ENCODE results near the gene FGFR3.

The FGFR3 gene

GRCh38 chr4:1784789-1785591, 8.1 kb upstream of the FGFR3 start:
- Histone ChIP-seq H3K36me3 (ENCODE audit: insufficient read depth, low read length) (no peaks in the 10 kb centered on the region), H3K4me1 (ENCODE audit: insufficient read depth, low read length, severe bottlenecking) (no peaks in the 10 kb centered on the region), H3K4me2 (ENCODE audit: low read length) (no peak overlapping the region), H3K27me3 (ENCODE audit: insufficient read depth, low read length) (no peaks in the 10 kb centered on the region), H4K20me1 (ENCODE audit: insufficient read depth, low read length) (no peaks in the 10 kb centered on the region), H3F3A (ENCODE audit: insufficient read depth, low read length) (no peaks in the 10 kb centered on the region), H3K4me3 (ENCODE audit: low read depth, low read length, poor library complexity, severe bottlenecking) (no peak overlapping the region), H3K27ac (ENCODE audit: low read depth, low read length, poor library complexity, severe bottlenecking) (no peak overlapping the region), H3K9me2 (ENCODE audit: low read depth, low read length) (no peaks in the 10 kb centered on the region), H3K9me3 (ENCODE audit: low read length) (no peaks in the 10 kb centered on the region), H3K9ac (ENCODE audit: low read length) (no peak overlapping the region), H3K79me2 (ENCODE audit: insufficient read depth, low read length) (no peaks in the 10 kb centered on the region), H2AFZ (ENCODE audit: low read length) (no peak overlapping the region)
- TF ChIP-seq, protein P1, sequence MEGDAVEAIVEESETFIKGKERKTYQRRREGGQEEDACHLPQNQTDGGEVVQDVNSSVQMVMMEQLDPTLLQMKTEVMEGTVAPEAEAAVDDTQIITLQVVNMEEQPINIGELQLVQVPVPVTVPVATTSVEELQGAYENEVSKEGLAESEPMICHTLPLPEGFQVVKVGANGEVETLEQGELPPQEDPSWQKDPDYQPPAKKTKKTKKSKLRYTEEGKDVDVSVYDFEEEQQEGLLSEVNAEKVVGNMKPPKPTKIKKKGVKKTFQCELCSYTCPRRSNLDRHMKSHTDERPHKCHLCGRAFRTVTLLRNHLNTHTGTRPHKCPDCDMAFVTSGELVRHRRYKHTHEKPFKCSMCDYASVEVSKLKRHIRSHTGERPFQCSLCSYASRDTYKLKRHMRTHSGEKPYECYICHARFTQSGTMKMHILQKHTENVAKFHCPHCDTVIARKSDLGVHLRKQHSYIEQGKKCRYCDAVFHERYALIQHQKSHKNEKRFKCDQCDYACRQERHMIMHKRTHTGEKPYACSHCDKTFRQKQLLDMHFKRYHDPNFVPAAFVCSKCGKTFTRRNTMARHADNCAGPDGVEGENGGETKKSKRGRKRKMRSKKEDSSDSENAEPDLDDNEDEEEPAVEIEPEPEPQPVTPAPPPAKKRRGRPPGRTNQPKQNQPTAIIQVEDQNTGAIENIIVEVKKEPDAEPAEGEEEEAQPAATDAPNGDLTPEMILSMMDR (IDR thresholded peaks at IDR 0.05; ENCODE audit: low read length) = no peak
- TF ChIP-seq EZH2 (IDR thresholded peaks at IDR 0.05; ENCODE audit: borderline replicate concordance, low read length) = no peak

GRCh38 chr4:1785592-1785991, 7.5 kb upstream of the FGFR3 start:
- no peaks in the 10 kb centered on the region for H3K36me3 ChIP-seq (ENCODE audit: insufficient read depth, low read length)

GRCh38 chr4:1786544-1787362, 6.3 kb upstream of the FGFR3 start:
- no peaks in the 10 kb centered on the region for H3K9me2 ChIP-seq (ENCODE audit: low read depth, low read length)
- no peak overlapping the region for H2AFZ ChIP-seq (ENCODE audit: low read length)
- H3K79me2 ChIP-seq (ENCODE audit: insufficient read depth, low read length) = no peaks in the 10 kb centered on the region
- no peaks in the 10 kb centered on the region for H3F3A ChIP-seq (ENCODE audit: insufficient read depth, low read length)
- H3K4me3 ChIP-seq (ENCODE audit: low read depth, low read length, poor library complexity, severe bottlenecking) = no peak overlapping the region
- H3K36me3 ChIP-seq (ENCODE audit: insufficient read depth, low read length) = no peaks in the 10 kb centered on the region
- H3K27ac ChIP-seq (ENCODE audit: low read depth, low read length, poor library complexity, severe bottlenecking) = no peak overlapping the region
- H3K9ac ChIP-seq (ENCODE audit: low read length) = no peak overlapping the region
- no peaks in the 10 kb centered on the region for H3K27me3 ChIP-seq (ENCODE audit: insufficient read depth, low read length)
- TF ChIP-seq EZH2 (IDR thresholded peaks at IDR 0.05; ENCODE audit: borderline replicate concordance, low read length) = no peak
- TF ChIP-seq, protein P1 (IDR thresholded peaks at IDR 0.05; ENCODE audit: low read length) = no peak
- H3K9me3 ChIP-seq (ENCODE audit: low read length) = no peaks in the 10 kb centered on the region
- H3K4me2 ChIP-seq (ENCODE audit: low read length) = no peak overlapping the region
- H4K20me1 ChIP-seq (ENCODE audit: insufficient read depth, low read length) = no peaks in the 10 kb centered on the region
- no peaks in the 10 kb centered on the region for H3K4me1 ChIP-seq (ENCODE audit: insufficient read depth, low read length, severe bottlenecking)

More at GRCh38 chr4:1785592-1785991, 7.5 kb upstream of the FGFR3 start:
- TF ChIP-seq, protein P1 (IDR thresholded peaks at IDR 0.05; ENCODE audit: low read length) = no peak
- Histone ChIP-seq H3K27ac (ENCODE audit: low read depth, low read length, poor library complexity, severe bottlenecking) (no peak overlapping the region), H3K79me2 (ENCODE audit: insufficient read depth, low read length) (no peaks in the 10 kb centered on the region), H3K4me1 (ENCODE audit: insufficient read depth, low read length, severe bottlenecking) (no peaks in the 10 kb centered on the region), H3K9ac (ENCODE audit: low read length) (no peak overlapping the region), H3K27me3 (ENCODE audit: insufficient read depth, low read length) (no peaks in the 10 kb centered on the region), H3K4me3 (ENCODE audit: low read depth, low read length, poor library complexity, severe bottlenecking) (no peak overlapping the region), H3F3A (ENCODE audit: insufficient read depth, low read length) (no peaks in the 10 kb centered on the region), H3K4me2 (ENCODE audit: low read length) (no peak overlapping the region), H3K9me2 (ENCODE audit: low read depth, low read length) (no peaks in the 10 kb centered on the region), H2AFZ (ENCODE audit: low read length) (no peak overlapping the region), H3K9me3 (ENCODE audit: low read length) (no peaks in the 10 kb centered on the region), H4K20me1 (ENCODE audit: insufficient read depth, low read length) (no peaks in the 10 kb centered on the region)
